Medulla oblongata (tissue), 1 donor: ENCODE results near the gene FGFBP2.
A peak's percentile ranks its signal among the peaks of the same experiment; 100 is the strongest.

ENCODE experiments used
- DNase-seq: peaks from one replicate; pipeline ENCODE4 v3.0.0-alpha.2; 2015; ENCODE audit errors: extremely low spot score

The FGFBP2 gene, protein sequence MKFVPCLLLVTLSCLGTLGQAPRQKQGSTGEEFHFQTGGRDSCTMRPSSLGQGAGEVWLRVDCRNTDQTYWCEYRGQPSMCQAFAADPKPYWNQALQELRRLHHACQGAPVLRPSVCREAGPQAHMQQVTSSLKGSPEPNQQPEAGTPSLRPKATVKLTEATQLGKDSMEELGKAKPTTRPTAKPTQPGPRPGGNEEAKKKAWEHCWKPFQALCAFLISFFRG

DNA sequence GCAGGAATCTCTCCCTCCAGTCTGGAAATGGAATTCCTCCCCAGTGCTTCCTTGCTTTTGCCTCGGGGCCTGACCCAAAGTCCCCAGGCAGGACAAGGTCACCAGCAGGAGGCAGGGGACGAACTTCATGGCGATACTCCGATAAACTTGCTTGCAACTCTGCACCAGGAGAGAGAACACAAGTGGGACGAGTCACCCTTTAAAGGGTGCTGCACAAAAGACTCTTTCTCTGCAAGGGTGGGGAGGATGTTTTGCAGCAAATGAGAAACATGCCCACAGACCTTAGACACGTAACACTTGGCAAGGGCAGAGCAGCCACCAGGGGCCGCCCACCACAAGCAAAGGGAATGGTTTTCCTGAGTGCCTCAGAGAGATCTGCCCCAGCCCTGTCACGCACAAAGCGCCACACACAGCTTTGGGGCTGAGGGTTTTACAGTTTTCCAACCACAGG, at the start of gene FGFBP2:
FGFBP2 (minus strand) TSS at position 175 of the 451 bp plus-strand sequence; CDS start at position 129, 46 bp downstream.
- peak; percentile 37 for DNase-seq

DNA sequence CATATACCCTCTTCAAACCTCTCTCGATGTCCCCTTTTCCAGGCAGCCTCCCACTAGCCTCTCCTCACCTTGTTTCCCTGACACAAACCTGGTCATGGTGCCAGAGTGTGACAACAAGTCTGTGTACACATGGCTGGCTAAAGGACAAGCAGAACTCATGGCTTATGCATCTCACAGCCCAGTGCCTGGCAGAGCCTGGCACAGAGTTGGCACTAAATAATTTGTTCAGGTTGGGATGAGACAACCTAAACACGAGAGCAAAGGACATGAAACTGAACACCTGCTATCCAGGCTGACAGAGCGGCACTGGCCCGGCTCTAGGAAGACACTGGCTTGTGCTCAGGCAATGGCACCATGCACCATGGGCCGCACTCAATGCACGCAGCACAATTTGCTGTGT, 48.2 kb upstream of the FGFBP2 start:
- DNase-seq, result no peak

DNA sequence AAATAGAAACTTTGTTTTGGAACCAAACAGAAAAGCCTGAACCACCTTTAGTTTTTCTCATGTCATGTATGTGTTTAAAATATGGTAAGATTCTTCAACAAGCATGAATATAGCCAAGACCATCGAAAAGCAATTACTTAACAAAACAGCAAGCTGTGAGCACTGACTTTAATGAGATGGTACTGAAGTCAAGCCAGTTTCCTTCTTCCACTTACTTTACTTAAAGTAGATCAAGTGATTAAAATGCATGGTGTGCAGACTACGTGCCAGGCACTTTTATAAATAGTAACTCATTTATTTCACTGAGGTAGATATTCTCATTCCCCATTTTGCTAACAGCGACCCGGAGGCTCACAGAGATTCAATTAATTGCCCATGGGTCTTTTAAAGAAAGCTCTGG, 46.2 kb upstream of the FGFBP2 start:
- no peak for DNase-seq

DNA sequence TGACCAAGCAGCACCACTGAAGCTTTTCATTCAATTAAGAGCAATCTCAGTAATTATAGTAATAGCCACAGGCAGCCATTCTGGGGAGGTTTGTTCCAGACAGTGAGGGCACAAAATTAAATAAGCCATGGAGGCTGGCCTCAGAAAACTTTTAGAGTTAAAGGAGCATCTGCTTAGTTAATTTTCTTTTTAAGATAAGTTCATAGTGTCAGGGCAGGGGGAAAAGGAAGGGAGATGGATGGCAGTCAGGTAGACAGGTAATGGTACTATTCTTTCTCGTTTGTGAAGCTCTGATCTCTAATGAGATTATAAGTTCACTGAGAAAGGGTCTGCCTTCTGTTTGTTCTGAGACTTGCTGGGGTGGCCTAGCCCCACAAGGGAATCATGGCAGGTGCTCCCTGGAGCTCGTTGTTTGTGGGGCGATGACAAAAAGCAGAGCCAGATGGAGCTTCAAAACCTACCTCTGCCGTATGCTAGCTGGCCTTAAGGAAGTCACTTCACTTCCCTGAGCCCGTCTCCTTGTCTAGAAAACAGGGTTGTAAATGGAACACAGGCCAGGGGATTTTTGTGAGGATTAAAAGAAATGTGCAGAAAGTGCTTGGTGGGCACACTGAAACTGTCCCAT, 44.6 kb upstream of the FGFBP2 start:
- DNase-seq, result no peak

DNA sequence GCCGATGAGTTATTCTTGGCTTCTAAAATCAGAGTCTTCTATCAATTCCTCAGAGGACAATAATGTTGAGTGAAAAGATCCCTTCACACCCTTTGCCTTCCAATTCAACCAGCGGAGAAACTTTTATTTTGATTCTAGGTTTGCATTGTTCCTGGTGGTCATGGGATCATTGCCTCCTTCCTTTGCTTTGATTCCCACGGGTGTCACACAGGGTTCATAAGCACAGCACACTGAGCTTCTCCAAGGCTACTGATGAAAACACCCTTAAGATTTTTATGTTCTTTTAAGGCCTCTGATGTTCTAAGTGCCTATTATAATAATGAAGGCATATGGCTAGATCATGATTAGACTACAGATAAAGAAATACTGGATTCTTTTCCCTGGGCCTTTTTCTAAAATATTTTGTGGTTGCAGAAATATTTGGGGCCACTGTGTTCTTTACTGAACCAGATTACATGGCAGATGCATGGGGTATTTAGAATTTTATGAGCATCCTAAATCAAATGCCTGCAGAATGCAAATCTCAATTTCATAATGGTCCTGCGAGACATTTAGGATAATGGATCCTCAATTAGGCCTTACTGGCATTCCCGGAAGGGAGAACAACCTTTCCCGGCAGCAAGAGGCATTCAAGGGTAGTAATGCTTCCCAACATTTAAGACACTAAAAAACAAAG, 43.9 kb upstream of the FGFBP2 start:
- DNase-seq, result no peak

DNA sequence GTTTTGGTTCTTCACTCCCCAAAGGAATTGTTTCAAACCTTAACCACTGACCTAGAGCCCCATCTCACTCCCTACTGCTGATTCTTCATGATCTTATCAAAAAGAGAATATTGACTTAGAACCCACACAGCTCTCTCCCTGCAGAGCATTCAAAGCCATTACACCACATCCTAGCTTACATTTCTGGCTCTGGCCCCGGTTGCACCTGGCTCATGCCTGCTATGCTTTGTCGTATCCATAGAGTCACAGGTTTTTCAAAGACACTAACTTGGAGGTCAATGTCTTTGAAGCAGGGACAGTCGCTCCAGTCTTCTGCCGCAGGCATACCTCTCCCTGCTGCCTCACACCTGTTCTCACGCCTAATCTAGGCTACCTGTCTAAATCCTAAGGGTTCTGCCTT, 42.7 kb upstream of the FGFBP2 start:
- DNase-seq, result no peak

DNA sequence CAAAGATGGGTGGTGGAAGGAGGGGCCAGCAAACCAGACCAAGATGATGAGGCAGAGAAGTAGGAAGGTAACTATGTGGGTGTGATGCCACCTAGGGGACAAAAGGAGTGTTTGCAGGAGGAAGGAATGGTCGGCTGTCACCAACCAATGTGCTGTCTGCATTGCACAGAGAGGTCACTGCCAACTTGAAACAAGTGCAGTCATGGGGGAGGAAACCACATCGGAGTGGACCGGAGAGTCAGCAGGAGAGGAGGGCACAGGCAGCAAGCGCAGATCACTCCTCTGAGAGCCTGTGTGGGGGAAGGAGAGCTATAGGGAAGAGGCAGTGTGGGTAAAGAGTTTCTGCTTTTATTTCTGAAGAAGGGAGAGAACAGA, 38.5 kb upstream of the FGFBP2 start:
- DNase-seq, result peak; percentile 89

DNA sequence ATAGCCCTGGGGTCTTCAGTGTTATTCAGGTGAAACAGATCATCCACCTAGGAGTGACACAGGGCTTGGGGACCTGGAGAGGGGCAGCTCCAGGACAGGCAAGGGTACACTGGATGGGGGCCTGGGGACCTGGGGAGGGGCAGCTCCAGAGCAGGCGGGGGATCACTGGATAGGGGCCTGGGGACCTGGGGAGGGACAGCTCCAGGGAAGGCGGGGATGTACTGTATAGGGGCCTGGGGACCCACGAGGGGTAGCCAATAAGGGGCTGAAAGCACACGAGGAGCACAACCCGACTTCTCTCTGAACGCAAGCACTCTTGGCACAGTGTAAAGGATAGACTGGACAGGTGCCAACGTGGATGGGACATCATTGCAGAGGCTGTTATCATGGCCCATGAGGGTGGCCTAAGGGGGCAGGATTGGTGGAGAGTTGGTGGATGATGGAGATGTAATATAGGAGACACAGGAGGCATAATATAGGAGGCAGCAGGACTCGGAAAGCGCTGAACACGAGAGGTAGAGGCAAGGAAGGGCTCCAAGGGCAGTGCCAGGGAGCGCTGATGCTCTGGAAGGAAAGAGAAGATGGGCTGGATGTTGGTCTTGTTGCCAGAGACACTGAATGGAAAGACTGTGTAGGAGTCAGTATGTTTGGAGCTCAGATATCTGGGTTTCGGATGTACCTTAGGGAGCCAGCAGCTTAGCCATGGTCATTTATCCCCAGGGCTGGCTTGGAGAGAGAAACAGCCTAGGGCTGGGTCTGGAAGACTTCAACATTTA, 37.9 kb upstream of the FGFBP2 start:
- DNase-seq, result no peak

DNA sequence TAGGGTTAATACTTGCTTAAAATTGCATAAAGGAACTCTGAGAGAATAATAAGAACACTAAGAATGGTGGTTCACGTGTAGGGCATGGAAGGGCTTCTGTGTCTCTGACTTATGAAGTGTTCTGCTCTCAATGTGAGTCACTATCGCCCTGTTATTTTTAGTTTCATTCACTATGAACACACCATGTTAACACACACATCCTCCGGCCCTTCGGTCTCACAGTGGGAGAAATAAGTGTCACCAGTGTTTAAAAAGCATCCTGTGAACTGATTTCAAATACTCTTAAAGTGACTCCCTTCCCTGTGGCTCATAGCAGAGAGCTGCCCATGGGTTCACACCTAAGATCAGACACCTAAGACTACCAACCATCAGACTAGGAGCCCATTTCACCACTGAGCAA, 33.8 kb upstream of the FGFBP2 start:
- no peak for DNase-seq

DNA sequence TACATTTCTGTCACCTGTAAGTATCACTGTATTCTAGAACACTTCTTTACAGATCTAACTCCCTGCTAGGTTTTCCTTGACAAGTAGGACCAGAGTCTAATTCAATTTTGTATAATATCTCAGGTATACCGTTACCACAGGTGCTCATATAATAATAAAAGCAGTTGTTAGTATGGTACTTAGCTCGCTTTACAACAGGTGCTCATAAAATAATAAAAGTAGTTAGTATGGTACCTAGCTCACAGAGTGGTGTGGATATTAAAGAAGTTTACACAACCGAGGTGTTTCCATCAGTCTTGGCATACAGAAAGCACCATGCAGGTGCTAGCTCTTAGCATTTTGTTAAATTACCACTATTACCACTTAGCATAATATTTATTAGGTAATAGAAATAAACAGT, 32.9 kb upstream of the FGFBP2 start:
- DNase-seq, result no peak

DNA sequence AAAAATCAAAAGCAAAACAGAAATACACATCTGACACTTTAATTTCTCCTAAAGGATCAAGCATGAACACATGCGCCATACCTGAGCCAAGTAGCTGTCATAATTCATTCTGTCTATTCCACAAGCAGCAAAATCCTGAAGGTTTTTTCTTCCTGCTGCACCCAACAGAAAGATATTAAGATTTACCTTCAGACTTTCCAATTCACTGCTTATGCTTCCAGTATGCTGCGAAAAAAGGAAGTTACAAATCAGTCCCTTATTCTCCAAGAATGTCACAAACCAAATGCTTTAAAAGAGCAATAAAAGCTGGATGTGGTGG, 29.2 kb upstream of the FGFBP2 start:
- DNase-seq, result no peak

DNA sequence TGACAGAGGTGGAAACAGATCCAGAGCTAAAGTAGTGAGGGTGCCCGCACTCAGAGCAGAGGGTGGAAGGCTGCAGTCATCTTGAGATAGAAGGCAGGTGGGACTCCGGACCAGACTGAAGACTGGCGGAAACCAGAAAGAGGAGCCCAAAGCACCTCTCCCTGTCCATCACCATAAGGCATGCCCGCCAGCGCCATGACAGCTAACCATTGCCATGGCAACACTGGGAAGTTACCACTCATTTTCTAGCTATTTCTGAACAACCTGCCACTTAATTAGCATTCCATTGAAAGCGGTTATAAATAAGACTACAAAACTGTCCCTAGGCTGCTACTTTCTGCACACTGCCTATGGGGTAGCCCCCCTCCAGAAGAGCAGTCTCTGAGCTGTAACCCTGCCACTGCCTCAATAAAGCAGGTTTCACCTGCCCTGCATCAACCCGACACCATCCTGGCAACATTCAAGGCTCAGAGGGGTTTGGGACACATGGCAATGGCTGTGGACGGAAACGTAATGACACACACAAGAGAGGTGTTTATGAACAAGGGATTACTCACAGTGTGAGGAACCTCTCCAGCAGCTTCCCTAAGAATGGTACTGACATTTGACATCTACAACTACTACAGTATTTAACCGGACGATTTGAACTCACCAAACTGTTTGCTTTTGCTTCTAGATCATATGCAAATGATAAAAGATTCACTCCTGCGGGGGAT, 27.8 kb upstream of the FGFBP2 start:
- DNase-seq, result no peak

DNA sequence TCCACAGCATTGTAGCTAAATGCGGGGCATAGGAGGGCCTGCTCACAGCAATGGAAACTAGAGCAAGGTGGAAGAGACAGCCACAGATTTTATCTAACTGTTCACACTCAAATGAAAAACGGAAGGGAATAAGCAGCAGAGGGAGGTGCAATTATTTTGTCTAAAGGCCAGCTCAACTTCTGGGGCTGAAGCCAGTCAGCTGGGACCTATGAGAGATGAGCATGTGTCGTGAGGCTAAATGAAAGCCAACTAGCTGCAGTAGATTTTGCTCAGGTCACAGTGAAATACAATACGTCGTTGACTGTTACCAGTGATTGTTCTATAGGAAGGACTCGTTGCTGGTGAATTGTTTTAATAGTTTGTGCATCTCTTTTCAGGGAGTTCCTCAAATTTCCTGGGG, 26.4 kb upstream of the FGFBP2 start:
- DNase-seq, result no peak

DNA sequence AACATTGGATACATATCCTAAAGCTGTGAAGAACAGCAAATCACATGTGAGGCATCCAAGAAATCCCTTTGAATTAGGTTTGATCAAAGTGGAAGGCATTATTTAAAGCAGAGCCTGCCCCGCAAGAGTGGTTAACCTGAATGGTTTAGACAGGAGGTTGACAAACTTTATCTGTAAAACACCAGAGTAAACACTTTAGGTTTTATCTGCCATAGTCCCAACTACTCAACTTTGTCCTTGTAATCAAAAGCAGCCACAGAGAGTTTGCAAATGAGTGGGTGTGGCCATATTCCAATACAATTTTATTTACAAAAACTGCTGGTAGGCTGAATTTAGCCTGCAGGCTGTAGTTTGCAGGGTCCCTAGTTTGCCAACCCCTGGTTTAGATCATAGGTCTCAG, 25.2 kb upstream of the FGFBP2 start:
- no peak for DNase-seq

DNA sequence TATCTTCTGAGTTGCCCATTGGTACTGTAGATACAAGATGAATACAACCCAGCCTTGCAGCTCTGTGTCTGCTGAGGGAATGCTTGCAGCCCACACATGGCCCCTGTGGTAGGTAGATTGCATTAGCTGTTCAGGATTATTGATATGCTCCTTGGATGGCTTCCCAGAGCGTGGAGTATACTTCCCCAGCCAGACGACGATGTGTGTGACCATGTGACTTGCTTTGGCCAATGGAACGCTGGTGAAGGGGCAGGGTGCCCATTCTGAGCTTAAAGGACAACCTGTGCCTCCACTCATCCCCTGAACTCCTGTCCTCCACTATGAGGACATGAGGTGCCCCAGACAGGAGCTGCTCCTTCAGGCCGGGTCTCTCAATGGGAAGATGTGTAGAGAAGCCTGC, 23.9 kb upstream of the FGFBP2 start:
- DNase-seq, result no peak

DNA sequence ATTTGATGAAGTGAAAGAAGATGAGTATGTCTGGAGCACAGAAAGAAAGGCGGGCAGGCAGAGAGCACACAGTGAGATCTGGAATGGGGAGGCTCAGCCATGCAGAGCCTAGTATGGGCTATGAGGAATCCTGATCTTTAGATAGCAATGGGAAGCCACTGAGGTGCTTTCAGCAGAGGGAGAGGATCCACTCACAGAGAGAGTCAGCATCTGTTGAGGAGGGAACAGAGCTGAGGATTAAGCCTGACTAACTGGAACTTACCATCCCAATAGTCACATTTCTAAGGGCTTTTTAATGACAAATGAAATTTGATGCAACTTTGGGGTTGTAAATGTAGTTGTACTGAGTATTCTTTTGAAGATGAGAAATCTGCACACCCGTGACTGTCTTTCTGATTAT, 20.6 kb upstream of the FGFBP2 start:
- DNase-seq, result no peak

DNA sequence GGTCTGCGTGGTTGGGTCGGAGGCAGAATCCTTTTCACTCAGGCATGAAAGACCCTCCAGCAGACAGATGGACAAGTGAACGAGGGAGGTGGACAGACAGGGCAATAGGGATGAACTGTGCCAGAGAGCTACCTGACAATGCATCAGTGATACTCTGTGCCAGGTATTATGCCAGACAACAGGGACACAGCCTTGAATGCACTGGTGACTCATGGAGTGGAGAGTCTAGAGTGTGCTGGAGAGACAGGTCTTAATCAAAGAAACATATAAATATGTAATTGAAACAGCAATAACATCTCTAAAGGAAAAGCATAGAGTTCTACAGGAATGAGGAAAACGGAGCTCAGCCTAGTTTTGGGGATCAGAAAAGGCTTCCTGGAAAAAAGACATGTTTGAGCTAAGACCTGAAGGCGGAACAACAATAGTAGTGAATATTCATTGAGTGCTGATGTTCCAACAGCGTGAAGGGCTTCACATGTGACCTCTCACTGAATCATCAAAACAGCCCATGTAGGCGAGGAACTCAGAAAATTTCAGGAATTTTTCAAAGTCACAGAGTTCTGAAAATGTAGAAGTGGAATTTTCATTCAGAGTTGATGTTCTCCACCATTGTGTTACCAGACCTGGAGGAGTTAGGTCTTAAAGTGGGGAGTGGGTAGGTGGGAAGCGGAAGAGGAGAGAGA, 20.0 kb upstream of the FGFBP2 start:
- DNase-seq, result no peak

DNA sequence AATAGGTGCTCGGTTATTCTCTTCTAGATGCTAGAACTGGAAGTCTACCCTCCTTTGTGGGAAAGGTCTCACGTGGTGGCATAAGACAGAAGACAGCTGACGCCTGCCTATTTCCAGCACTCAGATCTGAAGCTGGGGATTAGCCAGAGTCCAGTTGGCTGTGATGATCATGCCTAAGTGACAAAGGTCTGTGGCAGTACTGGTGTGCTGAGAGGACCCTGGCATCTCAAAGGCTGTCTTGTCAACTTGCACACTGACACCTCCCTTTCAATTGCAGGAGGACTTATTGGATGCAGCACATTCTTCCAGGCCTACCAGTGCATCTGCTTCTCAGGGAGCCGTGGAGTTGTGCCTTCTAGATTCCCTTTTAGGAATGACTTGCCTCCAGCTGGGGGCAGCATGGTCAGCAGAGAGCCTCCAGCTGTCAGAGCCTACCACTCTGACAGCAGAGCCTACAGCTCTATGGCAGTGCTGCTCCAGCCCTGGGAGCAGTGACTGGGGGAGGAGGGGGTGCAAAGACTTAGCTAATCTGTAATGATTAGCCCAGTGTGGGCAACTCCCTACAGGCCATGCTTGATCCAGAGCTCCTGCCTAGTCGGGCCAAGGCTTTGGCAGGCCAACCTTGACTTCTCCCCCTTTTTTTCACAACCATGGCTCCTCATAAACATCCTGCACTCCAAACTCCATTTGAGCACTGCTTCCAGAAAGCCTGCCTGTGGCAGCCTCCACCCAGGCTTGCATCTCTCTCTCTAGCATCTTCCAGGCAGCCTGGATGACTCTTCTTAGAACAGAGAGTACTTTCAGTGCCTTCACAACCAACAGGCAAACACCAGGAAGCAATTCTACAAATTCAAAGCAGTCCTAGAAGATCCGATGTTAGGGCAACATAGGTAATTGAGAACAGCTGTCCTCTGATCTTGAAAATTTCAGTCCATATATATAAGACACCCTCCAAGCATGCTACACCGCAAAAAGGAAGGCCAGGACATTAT, 13.8 kb upstream of the FGFBP2 start:
- DNase-seq, result no peak

DNA sequence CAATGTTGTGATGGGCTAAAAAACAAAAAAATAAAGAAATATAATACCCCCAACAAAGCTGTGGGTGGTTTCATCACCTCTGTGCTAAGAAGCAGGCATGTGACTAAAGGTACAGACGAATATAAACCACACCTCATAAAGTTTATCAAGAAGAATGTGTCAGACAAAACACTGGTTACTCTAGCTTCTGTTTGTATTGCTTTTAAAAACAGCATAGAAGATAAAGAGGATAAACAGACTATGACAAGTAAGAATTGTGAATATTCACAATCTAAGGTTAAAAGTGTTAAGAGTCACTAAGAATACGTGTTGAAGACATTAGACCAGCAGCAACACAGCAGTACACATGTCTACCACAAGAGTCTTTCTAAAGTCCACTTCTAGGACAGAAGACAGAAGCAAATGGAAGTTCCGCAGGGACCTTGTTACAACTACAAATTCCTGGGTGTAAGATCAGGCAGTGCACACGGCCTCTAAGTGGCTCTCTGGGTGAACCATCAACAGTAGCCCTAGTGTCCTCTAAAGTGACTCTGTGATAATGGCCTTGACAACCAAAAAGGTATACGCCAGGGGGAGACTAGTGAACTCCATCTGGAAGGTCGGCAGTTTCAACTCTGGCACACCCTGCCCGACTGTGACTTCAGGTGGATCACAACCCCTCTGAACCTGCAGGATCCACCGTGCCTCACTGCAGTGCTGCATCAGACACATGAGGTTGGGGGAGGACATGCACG, 8.3 kb upstream of the FGFBP2 start:
- no peak for DNase-seq
